Stimulated activated CD8-positive, alpha-beta memory T cell treated with anti-CD3 and anti-CD28 coated beads, Interleukin-15, amount 100 ng/mL, for 4 hours (primary cell): ENCODE results near the gene FGF21.
A peak's percentile ranks its signal among the peaks of the same experiment; 100 is the strongest.

Experiments used
- DNase-seq, 2 donors: peaks; one replicate each; pipeline ENCODE4 v3.0.0-alpha.2; 2020; ENCODE audit warnings: low read depth in 2 of 2

FGF21 gene

GRCh38 chr19:48728911-48729664 lies 26.2 kb upstream of the FGF21 start:
- DNase-seq: no peak

- no peak for DNase-seq
These were observed 23.9 kb upstream of the FGF21 start for GRCh38 chr19:48731452-48731851.

GRCh38 chr19:48734625-48735024 lies 20.7 kb upstream of the FGF21 start:
- DNase-seq: no peak

DNA sequence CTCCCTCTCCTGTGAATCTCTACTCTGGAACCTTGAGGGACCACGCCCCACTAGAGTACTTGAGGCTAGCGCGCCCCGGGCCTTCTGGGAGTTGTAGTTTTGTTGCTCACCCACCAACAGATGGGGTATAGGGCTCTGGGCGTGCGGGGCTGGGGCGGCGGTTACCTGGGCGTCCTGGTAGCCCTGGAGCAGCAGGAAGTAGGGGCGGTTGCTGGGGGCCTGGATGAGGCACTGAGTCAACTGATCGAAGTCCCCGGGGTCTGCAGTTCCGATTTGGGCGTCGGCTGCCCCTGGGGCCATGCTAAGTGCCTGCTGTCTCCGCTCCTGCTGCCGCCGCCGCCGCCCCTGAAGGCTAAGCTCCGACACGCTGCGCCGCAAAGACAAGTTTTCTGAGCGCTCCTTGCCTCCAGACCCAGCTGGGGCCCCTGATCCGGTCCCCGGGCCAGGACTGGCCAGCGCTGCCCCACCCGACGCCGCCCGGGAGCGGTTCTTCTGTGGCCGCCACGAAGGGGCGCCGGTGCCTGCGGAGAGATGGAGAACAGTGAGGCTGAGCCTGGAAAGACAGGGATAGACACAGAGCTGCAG lies 20.2 kb upstream of the FGF21 start:
- no peak for DNase-seq

DNA sequence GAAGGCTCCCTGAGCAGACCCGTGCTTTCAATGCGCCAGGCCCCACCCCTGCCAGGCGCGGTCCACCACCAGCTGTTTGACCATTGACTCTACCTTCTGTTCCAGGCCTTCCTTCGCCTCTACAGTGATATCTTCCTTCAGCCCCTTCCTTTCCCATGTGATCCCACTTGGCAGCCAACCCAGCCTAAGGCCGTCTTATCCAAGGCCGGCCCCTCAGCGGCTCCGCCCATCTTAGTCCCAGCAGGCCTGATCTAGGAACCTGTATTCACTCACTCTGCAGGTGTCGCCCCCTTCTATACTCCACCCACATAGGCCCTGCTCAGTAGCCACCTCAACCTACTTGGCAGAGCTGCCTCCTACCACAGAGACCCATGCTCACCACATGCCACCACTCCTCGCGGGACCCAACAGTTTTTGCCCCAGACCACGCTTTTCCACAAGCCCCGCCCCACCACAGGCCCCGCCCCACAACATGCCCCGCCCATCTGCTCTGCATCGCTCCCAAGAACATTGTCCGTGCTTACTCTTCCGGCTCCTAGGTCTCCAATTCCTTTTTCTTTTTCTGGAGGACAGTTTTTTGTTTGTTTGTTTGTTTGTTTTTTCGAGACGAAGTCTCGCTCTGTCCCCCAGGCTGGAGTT lies 17.8 kb upstream of the FGF21 start:
- DNase-seq: no peak

DNA sequence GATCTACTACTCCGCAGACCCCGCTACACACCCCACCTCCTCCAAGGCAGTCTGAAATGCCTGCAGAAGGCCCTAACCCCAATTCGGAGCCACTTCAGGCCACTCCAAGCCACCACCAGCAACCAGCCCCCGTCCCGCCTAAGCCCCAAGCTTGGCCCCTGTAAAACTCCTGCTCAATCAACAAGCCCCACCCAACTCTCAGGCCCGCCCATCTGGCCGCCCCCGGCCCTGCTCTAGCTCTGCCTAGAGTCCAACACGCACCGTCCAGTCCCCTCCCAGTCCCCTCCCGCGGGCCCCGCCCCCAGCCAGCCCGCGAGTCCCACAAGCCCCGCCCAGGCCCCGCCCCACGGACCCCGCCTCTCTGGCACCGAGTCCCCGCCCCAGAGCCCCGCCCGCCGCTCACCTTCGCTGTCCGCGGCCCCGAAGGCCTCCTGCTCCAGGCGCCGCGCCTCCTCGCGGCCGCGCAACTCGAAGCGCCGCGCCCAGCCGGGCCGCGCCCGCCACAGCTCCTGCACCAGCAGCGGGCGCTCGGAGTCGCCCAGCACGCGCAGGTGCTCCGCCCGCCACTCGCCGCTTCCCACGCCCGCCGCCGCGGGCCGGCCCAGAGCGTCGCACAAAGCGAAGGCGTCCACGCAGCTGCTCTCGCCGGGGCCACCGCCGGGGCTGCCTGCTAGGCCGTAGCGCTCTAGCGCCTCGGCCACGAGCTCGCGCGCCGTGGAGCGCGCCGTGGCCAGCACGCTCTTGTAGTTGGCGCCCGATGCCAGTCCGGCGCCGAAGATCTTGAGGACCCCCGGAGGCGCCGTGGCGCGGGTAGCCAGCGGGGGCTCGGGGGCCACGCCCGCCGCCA lies 16.5 kb upstream of the FGF21 start:
- DNase-seq: peak; percentile 72 to 75

DNA sequence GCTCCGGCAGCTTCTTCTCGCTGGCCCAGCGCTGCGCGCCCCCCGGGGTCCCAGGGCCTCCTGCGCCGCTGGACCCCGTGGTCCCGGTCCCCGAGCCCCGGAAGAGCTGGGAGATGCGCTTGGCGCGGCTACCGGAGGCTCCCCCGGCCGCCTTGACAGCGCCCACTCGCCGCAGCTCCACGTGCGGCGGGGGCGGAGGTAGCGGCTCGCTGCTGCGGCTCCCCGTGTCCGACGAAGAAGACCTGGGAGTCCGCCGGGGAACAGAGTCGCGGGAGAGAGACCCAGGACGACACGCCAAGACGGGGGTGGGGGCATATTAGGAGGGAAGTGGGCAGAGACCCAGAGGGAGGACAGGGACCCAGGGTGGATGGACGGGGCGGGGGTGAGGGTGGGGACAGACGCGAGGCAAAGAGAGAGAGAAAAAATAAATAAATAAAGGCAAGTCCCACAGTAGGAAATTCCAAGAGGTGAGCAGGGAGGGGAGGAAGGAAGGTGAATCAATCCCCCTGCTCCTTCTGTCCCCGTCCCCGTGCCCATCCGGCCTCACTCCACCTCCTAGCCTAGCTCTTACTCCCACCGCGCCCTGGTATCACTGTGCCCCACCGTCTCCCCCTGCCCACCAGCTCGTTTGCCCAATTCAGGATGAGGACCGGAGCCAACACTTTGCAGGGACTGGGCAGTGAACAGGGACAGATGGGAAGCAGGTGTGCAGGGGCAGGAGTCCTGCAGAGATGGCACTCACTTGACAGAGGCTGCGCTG lies 15.7 kb upstream of the FGF21 start:
- DNase-seq: no peak

DNA sequence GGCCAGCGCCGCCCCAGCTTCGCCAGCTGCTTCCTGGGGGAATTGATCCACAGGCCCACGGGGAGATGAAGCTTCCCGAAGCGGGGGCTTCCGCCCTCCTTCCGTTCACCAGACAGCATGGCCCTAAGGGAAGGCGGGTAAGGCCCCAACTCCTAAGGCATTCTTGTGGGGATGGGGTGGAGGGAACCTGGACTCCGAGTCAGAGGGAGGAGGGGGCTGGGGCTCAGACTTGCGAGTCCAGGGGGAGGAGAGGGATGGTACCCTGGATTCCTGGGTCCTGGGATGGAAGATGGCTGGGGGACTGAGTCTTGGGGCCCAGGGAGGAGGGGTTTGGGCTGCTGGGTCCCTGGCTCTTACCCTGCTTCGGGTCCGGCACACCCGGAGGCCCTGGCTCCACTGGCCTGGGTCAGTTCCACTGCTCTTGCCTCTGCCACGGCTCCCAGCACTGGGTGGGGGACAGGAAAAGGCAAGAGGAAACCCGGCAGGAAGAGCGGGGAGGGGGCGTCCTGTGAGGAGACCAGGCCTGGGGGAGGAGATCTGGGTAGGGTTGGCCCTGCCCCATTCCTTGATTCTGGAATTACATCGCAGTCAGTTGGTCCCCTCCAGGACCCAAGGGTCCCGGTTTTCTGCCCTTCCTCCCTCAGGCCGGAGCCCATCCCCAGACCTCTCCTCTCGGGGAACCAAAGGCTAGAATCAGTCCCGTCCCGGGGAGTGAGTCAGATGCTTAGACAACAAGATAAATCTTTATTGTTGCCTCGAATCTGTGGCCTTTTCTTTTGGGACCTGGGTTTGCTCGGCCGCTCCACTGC lies 15.0 kb upstream of the FGF21 start, which contains the start of gene RASIP1:
Gene RASIP1 (minus strand): TSS at position 447 of the 809 bp plus-strand sequence. CDS start 328 bp downstream, at position 119.
- no peak for DNase-seq

GRCh38 chr19:48741129-48741999 lies 14.0 kb upstream of the FGF21 start:
- DNase-seq: no peak

- DNase-seq: no peak
These were observed 13.2 kb upstream of the FGF21 start for GRCh38 chr19:48742096-48742495.

DNA sequence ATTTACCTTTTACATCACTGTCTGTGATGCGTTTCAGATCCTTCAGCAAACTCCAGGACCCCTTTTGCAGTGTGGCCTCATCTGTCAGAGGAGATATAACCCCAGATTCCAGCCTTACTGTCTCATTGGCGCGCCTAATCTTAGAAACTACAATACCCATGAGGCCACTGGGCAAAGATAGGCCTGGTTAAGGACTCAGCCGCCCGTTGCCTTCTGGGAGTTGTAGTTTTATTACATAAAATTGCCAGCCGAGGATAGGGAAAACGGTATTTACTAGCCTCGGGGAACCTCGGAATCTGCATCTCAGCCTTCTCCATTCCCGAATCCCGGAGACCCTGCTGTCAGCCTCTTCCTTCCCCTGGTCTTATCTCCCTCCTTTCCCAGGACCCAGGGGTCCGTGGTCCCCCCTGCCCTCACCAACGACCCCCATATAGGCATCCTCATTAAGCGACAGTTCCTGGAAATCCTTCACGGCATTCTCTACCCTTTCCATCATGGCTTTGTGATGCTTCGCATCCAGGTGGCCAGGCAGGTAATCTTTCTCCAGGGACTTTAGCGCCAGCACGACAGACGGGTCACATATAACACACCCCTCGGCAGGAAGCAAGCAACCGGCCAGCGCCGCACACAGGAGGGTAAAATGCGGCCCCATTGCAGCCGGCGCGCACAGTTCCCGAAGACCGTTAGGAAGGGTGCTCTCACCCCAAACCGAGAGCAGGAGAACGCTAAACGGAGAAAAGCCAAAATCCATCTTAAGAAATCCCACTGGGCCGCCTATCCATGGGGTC lies 9.9 kb upstream of the FGF21 start:
- DNase-seq: peak in 1 of 2 donors; percentile 24

GRCh38 chr19:48746110-48746509 lies 9.2 kb upstream of the FGF21 start:
- DNase-seq: no peak

GRCh38 chr19:48746738-48747575 lies 8.4 kb upstream of the FGF21 start, which contains the start of gene IZUMO1:
Gene IZUMO1 (minus strand): TSS chr19:48746909. CDS start chr19:48745859, 1,050 bp downstream.
- DNase-seq: no peak

- no peak for DNase-seq
These were observed 5.6 kb upstream of the FGF21 start for GRCh38 chr19:48749571-48750198.

GRCh38 chr19:48750351-48750750 lies 5.0 kb upstream of the FGF21 start:
- no peak for DNase-seq

GRCh38 chr19:48750771-48751504 lies 4.4 kb upstream of the FGF21 start:
- DNase-seq: no peak
